Measurements from ENCODE around the gene MYBPC3. TPM values are rescaled to one million over a fixed set of nuclear protein-coding genes. Genes with fewer than 3 reads are reported as not detected.

MYBPC3 gene
- polyA plus RNA-seq, 3 donors from 2014 or later = not detected

DNA sequence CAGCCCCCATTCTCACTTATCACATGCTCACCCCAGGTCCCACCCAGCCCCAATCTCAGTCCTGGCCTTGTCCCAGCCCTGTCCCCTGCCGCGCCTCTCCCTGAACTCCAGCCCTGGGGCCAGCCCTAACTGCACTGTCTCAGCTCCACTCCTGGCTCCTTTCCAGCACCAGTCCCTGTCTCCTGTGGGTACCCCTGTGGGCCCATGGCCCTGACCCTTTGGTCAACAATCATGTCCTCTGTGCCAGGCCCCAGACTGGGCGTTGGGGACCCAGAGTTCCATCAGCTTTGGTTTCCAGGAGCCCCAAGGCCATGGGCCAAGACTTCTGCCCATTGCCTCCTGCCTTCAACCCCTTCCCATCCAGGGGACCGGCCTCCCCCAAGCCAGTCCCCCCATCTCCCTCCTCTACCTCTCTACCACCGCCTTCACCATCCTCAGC is 25.1 kb upstream of the MYBPC3 start:
- Mint-ChIP-seq H3K36me3 (no peaks in the 10 kb centered on the region), H3K27me3 (ENCODE audit: low read depth in 3 of 3) (peaks cover 0 to 12% (median 0%) of the 10 kb centered on the region in 3 donors), H3K4me1 (peaks cover 0 to 6% of the 10 kb centered on the region in 2 donors), H3K4me3 (peak overlapping the region in 2 of 5 donors; percentile 15 to 24), H3K9me3 (no peaks in the 10 kb centered on the region), H3K27ac (no peak overlapping the region)
- no peak for DNase-seq

DNA sequence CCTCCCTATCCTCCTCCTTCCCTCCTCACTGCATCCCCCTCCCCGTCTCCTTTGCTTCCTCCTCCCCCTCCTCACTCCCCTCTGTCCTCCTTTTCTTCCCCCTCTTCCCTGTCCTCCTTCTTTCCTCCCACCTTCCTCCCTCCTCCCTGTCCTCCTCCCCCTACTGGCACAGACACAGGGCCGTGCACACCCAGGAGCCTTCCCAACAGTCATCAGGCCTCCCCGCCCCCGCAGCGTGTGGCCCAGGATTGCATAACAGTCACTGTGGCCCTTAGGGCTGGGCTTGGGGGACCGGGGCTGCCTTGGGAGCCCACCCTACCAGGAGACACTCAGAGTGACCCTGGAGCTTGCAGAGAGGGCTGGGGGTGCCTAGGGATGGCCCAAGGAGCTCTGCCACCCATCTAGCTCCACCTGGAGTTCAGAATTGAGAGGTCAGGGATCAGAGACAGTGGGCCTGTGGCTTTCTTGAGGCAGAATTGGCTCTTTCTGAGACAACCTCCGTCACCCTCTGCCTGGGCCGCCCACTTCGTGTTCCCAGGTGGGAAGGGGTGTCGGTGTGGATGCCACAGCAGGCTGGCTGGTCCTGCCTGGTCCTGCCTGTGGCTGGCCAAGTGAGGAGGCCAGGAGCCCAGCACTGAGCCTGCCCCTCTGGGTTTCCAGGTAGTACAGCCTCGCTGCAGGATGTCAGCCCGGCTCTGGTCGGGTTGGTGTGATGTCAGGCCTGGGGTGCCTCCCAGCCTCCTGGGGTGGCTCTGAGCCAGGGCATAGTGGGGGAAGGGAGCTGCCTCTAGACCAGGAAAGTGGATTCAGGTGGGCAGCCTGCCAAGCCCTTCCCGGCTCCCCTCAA is 24.2 kb upstream of the MYBPC3 start:
- Mint-ChIP-seq H3K9me3 (no peaks in the 10 kb centered on the region), H3K27me3 (ENCODE audit: low read depth in 3 of 3) (peaks cover 0 to 10% (median 0%) of the 10 kb centered on the region in 3 donors), H3K27ac (no peak overlapping the region), H3K36me3 (no peaks in the 10 kb centered on the region), H3K4me3 (no peak overlapping the region), H3K4me1 (peaks cover 0 to 6% of the 10 kb centered on the region in 2 donors)
- no peak for DNase-seq

DNA sequence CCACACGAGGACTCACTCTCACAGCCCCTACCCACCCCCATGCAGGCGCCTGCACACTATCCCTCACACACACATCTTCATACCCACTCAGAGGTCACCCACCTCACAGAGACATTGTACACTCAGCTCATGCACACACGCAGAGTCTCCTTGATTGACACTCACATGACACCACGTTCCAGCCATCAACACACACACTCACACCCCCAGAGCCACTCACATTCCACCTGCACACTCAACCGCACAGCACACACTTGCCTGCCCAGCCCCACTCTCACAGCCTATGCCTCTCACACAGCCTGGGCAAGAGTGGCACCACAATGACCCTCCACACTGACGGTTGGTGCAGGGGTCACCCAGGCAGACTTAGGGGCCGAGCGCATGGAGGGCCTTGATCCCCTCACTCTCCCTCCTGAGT is 23.6 kb upstream of the MYBPC3 start:
- H3K27ac Mint-ChIP-seq = no peak overlapping the region
- H3K4me1 Mint-ChIP-seq = peaks cover 0 to 6% of the 10 kb centered on the region in 2 donors
- H3K27me3 Mint-ChIP-seq (ENCODE audit: low read depth in 3 of 3) = peaks cover 0 to 9% (median 0%) of the 10 kb centered on the region in 3 donors
- no peak for DNase-seq
- H3K36me3 Mint-ChIP-seq = no peaks in the 10 kb centered on the region
- H3K4me3 Mint-ChIP-seq = peak overlapping the region in 1 of 5 donors; percentile 15
- H3K9me3 Mint-ChIP-seq = no peaks in the 10 kb centered on the region

DNA sequence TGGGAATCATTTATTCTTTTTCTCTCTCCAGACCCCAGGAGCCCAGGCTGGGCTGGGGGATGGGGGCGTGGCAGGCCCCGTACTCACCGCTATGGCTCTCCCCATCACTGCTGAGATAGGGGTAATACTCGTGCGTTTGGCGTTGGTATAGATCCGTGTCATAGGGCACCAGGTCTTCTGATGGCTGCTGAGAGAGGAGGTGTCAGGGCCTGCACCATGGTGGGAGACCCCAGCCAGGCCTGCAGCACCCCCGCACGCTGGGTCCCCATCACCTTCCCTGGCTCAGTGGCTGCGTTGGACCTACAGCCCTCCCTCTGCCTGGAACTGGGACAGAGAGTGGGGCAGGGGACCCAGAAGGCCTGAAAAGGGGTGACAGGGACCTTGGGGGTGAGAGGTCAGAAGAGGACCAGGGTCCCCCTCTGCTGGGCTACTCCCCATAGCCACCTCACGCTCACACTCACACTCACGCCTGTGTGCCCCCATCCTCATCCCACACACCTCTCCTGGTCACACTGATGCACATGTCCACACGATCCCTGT is 23.1 kb upstream of the MYBPC3 start:
- no peaks in the 10 kb centered on the region for H3K9me3 Mint-ChIP-seq
- no peak overlapping the region for H3K4me3 Mint-ChIP-seq
- no peaks in the 10 kb centered on the region for H3K36me3 Mint-ChIP-seq
- peaks cover 0 to 6% of the 10 kb centered on the region in 2 donors for H3K4me1 Mint-ChIP-seq
- H3K27me3 Mint-ChIP-seq (ENCODE audit: low read depth in 3 of 3) = peaks cover 0 to 9% (median 0%) of the 10 kb centered on the region in 3 donors
- DNase-seq = no peak
- H3K27ac Mint-ChIP-seq = no peak overlapping the region

DNA sequence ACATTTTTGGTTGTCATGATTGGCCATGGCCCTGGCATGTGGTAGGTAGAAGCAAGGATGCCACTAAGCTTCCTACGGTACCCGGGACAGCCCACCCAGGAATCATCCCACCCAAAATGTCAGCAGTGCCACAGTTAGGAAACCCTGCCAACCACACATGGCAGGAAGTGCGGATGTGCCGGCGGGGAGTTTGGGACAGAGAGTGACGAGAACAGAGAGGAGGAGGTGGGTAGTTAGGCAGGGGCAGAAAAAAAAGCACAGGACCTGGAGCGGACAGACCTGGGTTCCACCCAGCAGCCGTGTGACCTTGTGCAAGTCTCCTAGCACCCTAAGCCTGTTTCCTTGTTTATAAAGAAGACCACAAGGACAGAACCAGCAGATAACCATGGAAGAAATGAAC is 22.5 kb upstream of the MYBPC3 start:
- DNase-seq = no peak
- peaks cover 0 to 6% of the 10 kb centered on the region in 2 donors for H3K4me1 Mint-ChIP-seq
- peaks cover 0 to 9% (median 0%) of the 10 kb centered on the region in 3 donors for H3K27me3 Mint-ChIP-seq (ENCODE audit: low read depth in 3 of 3)
- no peaks in the 10 kb centered on the region for H3K9me3 Mint-ChIP-seq
- no peak overlapping the region for H3K4me3 Mint-ChIP-seq
- no peaks in the 10 kb centered on the region for H3K36me3 Mint-ChIP-seq
- H3K27ac Mint-ChIP-seq = no peak overlapping the region

DNA sequence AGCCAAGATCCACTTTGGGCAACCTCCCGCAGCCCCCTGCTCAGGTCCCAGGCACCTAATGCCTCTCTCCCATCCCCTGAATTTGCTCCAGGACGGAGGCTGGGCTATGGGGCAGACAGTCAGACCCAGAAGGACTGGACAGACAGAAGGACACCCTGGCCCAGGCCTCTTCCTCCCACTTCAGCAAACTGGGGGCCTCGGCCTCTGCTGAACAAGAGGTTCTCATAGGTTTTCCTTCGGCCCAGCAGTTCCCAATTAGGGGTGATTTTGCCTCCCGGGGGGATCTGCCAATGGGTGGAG is 22.2 kb upstream of the MYBPC3 start:
- H3K27ac Mint-ChIP-seq = no peak overlapping the region
- H3K4me1 Mint-ChIP-seq = peaks cover 0 to 6% of the 10 kb centered on the region in 2 donors
- H3K36me3 Mint-ChIP-seq = no peaks in the 10 kb centered on the region
- no peak overlapping the region for H3K4me3 Mint-ChIP-seq
- H3K27me3 Mint-ChIP-seq (ENCODE audit: low read depth in 3 of 3) = peaks cover 0 to 10% (median 0%) of the 10 kb centered on the region in 3 donors
- DNase-seq = no peak
- H3K9me3 Mint-ChIP-seq = no peaks in the 10 kb centered on the region

DNA sequence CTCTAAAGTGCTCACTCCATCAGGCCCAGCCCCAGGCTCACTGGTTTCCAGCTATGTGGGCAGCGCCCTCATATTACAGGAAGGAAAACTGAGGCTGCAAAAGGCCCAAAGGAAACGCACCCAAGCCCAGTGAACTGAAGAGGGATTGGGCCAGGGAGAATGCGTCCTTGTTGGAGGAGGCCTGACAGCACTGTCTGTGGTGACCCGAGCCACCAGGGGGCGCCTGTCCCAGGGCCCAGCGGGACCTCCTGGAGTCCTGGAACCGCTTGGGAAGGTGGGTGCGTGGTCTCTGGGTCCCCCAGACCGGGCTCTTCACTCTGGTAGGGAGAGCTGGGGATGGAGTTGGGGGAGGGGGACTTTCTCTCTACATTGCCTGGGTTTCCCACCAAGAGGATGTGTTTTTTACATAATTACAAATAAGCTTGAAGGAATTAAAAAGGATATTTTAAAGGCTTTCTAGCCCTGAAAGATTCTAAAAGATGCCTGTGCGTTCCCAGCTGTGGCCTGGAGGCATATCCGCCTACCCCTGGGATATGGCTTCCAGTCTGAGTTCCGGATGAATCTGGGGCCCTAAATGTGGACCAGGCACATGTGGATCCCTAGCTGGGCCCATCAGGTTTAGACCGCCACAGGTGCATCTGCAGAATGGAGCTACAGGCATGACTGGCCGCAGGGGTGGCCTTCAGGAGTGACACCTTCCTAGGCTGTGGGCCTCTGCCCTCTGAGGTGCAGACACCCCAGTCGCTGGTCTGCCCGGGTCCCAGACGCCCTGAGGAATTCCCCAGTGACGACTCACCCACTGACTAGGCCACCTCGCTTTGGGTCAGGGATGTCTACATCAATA is 21.6 kb upstream of the MYBPC3 start:
- Mint-ChIP-seq H3K9me3 (no peaks in the 10 kb centered on the region), H3K36me3 (no peaks in the 10 kb centered on the region), H3K4me3 (no peak overlapping the region), H3K4me1 (peaks cover 0 to 6% of the 10 kb centered on the region in 2 donors), H3K27me3 (ENCODE audit: low read depth in 3 of 3) (peaks cover 0 to 14% (median 0%) of the 10 kb centered on the region in 3 donors), H3K27ac (peak overlapping the region in 1 of 6 donors; percentile 17)
- peak; percentile 79 to 83 (median 81) for DNase-seq

DNA sequence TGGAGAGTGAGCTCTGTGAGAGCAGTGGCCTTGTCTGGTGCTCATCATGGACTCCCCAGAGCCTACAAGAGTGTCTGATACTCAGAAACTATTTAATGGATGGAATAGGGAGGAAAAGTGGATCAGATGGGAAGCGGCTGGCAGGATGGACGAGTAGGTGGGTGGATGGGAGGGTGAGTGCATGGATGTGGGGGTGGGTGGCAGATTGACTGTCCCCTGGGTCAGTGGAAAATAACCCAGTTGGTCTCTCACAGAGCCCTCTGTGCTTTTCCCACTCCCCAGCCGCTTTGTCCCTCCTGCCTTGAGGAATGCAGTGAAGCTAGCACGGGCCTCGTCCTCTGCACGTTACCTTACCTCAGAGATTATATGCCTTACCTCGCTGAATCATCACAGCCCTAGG is 19.9 kb upstream of the MYBPC3 start:
- H3K9me3 Mint-ChIP-seq = no peaks in the 10 kb centered on the region
- no peak overlapping the region for H3K4me3 Mint-ChIP-seq
- no peak for DNase-seq
- H3K36me3 Mint-ChIP-seq = no peaks in the 10 kb centered on the region
- H3K27ac Mint-ChIP-seq = no peak overlapping the region
- peaks cover 0 to 10% (median 4%) of the 10 kb centered on the region in 3 donors for H3K27me3 Mint-ChIP-seq (ENCODE audit: low read depth in 3 of 3)
- peaks cover 0 to 2% of the 10 kb centered on the region in 2 donors for H3K4me1 Mint-ChIP-seq

DNA sequence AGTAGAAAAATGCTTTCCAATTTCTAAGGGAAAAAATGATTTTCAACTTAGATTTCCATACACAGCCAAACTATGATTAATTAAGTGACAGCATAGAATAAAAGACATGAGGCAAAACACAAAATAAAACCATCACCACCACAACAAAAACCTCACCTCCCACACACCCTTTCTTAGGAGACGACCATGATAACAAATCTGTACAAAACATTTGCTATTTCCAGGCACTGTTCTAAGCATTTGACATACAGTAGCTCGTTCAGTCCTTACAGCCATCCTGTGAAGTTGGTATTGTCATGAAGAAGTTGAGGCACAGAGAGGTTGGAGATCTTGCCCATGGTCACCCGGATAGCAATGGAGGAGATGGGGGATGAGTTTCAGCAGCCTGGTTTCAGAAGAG is 17.2 kb upstream of the MYBPC3 start:
- no peak for DNase-seq
- Mint-ChIP-seq H3K4me3 (no peak overlapping the region), H3K9me3 (no peaks in the 10 kb centered on the region), H3K27ac (no peak overlapping the region), H3K4me1 (peaks cover 0 to 2% of the 10 kb centered on the region in 2 donors), H3K36me3 (no peaks in the 10 kb centered on the region), H3K27me3 (ENCODE audit: low read depth in 3 of 3) (peaks cover 0 to 12% (median 5%) of the 10 kb centered on the region in 3 donors)

DNA sequence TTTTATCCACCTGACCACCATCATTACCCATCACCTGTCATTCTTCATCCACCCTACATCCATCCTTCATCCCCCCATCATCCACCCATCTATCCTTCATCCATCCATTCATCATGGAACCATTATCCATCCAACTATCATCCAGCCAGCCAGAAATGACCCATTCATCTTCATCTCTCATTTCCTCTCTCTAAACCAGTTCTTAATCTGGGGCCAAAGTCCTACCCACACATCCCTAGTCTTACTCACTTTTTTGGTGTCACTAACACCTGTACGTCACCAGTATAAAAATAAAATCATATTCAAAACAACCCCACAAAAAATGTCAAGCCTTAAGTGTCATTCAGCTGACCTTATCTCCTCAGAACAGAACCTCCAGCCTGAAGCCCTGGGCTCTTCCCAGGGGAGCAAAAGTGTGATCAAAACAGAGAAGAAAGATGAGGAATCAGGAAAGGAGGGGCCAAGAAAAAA is 13.6 kb upstream of the MYBPC3 start:
- Mint-ChIP-seq H3K9me3 (no peaks in the 10 kb centered on the region), H3K36me3 (no peaks in the 10 kb centered on the region), H3K4me1 (peaks cover 6 to 7% of the 10 kb centered on the region in 2 donors), H3K27ac (no peak overlapping the region), H3K4me3 (no peak overlapping the region), H3K27me3 (ENCODE audit: low read depth in 3 of 3) (peaks cover 0 to 13% (median 5%) of the 10 kb centered on the region in 3 donors)
- no peak for DNase-seq

DNA sequence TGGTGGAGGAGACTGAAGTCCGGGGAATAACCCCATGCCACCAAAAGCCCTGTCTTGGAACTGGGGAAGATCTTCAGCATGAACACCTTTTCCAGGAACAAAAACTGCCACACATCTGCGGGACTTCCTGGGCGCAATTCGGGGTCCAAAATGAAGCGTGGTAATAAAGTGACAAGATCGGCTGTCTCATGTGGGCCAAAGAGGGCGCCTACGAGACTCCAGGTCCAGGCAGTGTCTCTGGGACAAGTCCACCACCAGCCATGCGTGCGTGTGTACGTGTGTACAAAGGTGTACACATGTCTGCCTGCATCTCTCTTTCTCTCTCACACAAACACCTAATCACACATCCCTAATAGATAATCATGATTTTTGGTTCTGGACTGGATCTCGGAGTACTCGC is 8.9 kb upstream of the MYBPC3 start:
- Mint-ChIP-seq H3K27ac (no peak overlapping the region), H3K4me3 (no peak overlapping the region), H3K27me3 (ENCODE audit: low read depth in 3 of 3) (peaks cover 2 to 8% (median 3%) of the 10 kb centered on the region in 3 donors)

DNA sequence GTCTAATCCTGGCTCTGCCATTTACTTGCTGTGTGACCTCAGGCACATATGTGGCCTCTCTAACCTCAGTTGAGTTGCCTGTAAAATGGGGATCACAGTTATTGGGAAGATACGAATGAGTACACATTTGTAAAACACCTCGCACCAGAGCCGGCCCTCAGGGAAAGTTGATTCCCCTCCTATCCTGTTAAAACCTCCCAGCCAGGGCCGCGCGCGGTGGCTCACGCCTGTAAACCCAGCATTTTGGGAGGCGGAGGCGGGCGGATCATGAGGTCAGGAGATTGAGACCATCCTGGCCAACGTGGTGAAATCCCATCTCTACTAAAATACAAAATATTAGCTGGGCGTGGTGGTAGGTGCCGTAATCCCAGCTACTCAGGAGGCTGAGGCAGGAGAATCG is 7.8 kb upstream of the MYBPC3 start:
- Mint-ChIP-seq H3K27me3 (ENCODE audit: low read depth in 3 of 3) (peaks cover 2 to 4% (median 3%) of the 10 kb centered on the region in 3 donors), H3K4me3 (no peak overlapping the region), H3K36me3 (no peaks in the 10 kb centered on the region), H3K4me1 (peaks cover 20% of the 10 kb centered on the region in 2 donors), H3K9me3 (no peaks in the 10 kb centered on the region), H3K27ac (no peak overlapping the region)
- no peak for DNase-seq

More for the DNA sequence above, 8.9 kb upstream of the MYBPC3 start:
- Mint-ChIP-seq H3K9me3 (no peaks in the 10 kb centered on the region), H3K4me1 (peaks cover 20% of the 10 kb centered on the region in 2 donors), H3K36me3 (no peaks in the 10 kb centered on the region)
- no peak for DNase-seq

DNA sequence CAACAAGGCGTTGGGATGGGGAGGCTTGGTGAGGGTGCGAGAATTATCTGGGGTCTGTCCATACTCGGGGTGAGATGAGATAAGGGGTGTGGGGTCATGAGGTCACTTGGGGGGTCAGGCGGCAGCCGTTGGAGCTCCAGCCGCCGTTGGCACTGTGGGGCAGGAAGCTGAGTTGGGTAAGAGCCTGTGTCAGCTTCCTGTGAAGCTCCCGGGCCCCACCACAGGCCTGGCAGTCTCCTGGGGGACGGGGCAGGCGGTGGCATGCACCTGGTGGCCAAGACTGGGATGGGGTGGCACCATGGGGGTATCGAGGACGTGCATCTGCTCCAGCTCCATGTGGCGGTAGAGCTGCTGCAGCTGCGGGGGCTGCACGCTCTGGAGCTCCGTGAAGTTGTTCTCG is 7.1 kb upstream of the MYBPC3 start:
- Mint-ChIP-seq H3K4me3 (peak overlapping the region in 2 of 5 donors; percentile 24 to 50), H3K27ac (peak overlapping the region in 4 of 6 donors; percentile 8 to 60 (median 50)), H3K27me3 (ENCODE audit: low read depth in 3 of 3) (peaks cover 2 to 4% (median 3%) of the 10 kb centered on the region in 3 donors), H3K9me3 (no peaks in the 10 kb centered on the region), H3K4me1 (peaks cover 20% of the 10 kb centered on the region in 2 donors), H3K36me3 (no peaks in the 10 kb centered on the region)
- peak; percentile 13 to 23 (median 14) for DNase-seq
